HepG2 (cell line): ENCODE results near the gene ATP13A1. TPM values are rescaled to one million over a fixed set of nuclear protein-coding genes. Genes with fewer than 3 reads are reported as not detected.

Source experiments
- CREM ChIP-seq, 2 experiments: sonication (generic) in 1 of 2; formaldehyde crosslinking in 1 of 2; IDR thresholded peaks; 2 replicates each; pipeline versions ENCODE4 v1.4.0 to v1.6.1; 2016 to 2020; ENCODE audit warnings: antibody characterized with exemption in 1 of 2, mild to moderate bottlenecking in 1 of 2, missing genetic modification reagents in 1 of 2
- HNF4A ChIP-seq: sonication (generic); formaldehyde crosslinking; IDR thresholded peaks from 2 replicates; pipeline ENCODE4 v1.4.0; 2020; ENCODE audit warnings: missing genetic modification reagents
- MED1 ChIP-seq: sonication (generic); formaldehyde crosslinking; IDR thresholded peaks from 2 replicates; pipeline ENCODE4 v1.4.0; 2020; ENCODE audit warnings: missing genetic modification reagents
- POLR2A ChIP-seq, 2 experiments: IDR thresholded peaks; 2 replicates each; pipeline ENCODE4 v1.6.1; 2011; ENCODE audit warnings: low read depth in 2 of 2, low read length in 2 of 2, mild to moderate bottlenecking in 1 of 2, moderate library complexity in 1 of 2; ENCODE audit not compliant: insufficient read depth in 1 of 2
- RBM39 ChIP-seq: fragments of 200-400 bp; formaldehyde crosslinking; IDR thresholded peaks from one replicate; pipeline ENCODE4 v1.6.1; 2018; ENCODE audit warnings: antibody characterized with exemption, mild to moderate bottlenecking, low read depth, low read length; ENCODE audit not compliant: poor library complexity, severe bottlenecking
- ZBTB38 ChIP-seq: sonication (generic); formaldehyde crosslinking; IDR thresholded peaks from 2 replicates; pipeline ENCODE4 v1.5.1; 2020; ENCODE audit warnings: mild to moderate bottlenecking, missing genetic modification reagents
- ZFP90 ChIP-seq: sonication (generic); formaldehyde crosslinking; IDR thresholded peaks from 2 replicates; pipeline ENCODE4 v1.8.0; 2022; ENCODE audit warnings: missing genetic modification reagents, mild to moderate bottlenecking, inconsistent platforms, borderline replicate concordance
- polyA plus RNA-seq, 8 experiments: library from polyadenylated mRNA; depleted of rRNA in 3 of 8; stranded (reverse) in 7 of 8; unstranded in 1 of 8; fragments of >200 nt; fragmentation: Illumina TruSeq in 4 of 8; extraction: Trizol in 4 of 8; gene quantifications; 2 replicates each; pipeline versions ENCODE4 v1.2.1 to v1.2.3, GENCODE V29; 2011 to 2016; ENCODE audit warnings: low read depth in 4 of 8, missing spikeins in 1 of 8, mixed read lengths in 1 of 8; ENCODE audit not compliant: insufficient read depth in 1 of 8
- total RNA-seq, 5 experiments: library from RNA; depleted of rRNA; stranded (reverse); fragments of >200 nt; fragmentation: Illumina TruSeq; extraction: Trizol; gene quantifications; 2 replicates each; pipeline ENCODE4 v1.2.3, GENCODE V29; 2016; ENCODE audit warnings: low read depth in 1 of 5
- TF ChIP-seq, protein P1 (sequence below): sonication (generic); formaldehyde crosslinking; IDR thresholded peaks from 2 replicates; pipeline ENCODE4 v1.5.0; 2020; ENCODE audit warnings: missing genetic modification reagents, mild to moderate bottlenecking, borderline replicate concordance
- TF ChIP-seq, protein P2 (sequence below): sonication (generic); formaldehyde crosslinking; IDR thresholded peaks from 2 replicates; pipeline ENCODE4 v1.4.0; 2020; ENCODE audit warnings: missing genetic modification reagents, borderline replicate concordance
- TF ChIP-seq, protein P3 (sequence below), 2 experiments: fragments of 450-650 bp in 1 of 2; sonication (generic) in 1 of 2; formaldehyde crosslinking in 1 of 2; IDR thresholded peaks; 2 replicates each; pipeline versions ENCODE4 v1.6.1 to v1.8.0; 2016 to 2022; ENCODE audit warnings: antibody characterized with exemption in 1 of 2, mild to moderate bottlenecking in 1 of 2, missing genetic modification reagents in 1 of 2
- TF ChIP-seq, protein P4 (sequence below): sonication (generic); formaldehyde crosslinking; IDR thresholded peaks from 2 replicates; pipeline ENCODE4 v1.4.0; 2020; ENCODE audit warnings: mild to moderate bottlenecking, missing genetic modification reagents
- TF ChIP-seq, protein P5 (sequence below): IDR thresholded peaks from 2 replicates; pipeline ENCODE4 v1.6.1; 2018; ENCODE audit warnings: missing genetic modification reagents, mild to moderate bottlenecking, missing compliant biosample characterization

Gene ATP13A1
- total and polyA plus RNA-seq, 2 of the 13 experiments (the other 11 are each of a cell fraction or from before 2014, with no cell fraction given) = 23.2 to 41.7 TPM

DNA sequence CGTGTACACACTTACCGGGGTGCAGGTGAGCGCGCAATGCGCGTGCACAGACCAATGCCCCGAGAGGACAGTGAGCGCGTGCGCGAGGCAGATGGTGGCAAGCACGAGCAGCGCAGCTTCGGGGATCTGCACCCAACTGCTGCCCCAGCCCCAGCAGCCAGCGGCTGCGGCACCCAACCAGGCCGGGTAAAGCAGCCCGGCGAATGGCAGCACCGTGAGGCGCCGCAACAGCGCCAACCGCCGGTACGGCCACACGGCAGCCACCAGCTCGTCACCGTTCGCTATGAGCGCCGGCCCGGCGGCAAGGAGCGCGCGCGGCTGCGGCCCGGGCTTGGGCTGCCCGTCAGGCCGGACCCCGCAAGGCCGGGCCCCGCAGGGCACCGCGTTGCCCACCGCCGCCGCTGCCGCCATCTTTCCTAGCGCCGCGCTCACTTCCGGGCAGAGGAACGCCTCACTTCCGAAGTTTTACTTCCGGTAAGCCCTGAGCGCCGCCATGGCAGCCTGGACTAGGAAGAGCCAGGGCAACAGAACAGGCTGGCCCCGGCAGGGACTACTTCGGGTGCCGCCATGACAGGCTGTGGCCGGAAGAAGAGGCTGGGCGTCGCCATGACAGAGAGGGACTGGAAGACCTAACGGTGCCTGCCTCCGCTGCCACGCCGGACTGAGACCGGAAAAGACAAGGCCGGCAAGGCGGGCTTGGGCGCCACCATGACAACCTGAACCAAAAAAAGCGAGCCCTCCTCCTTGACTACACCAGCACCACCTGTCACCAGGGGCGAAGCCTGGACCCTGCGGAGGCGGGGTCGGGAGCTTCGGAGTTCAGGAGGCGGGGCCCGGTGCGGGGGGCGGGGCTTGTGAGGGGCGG, at the start of gene ATP13A1 (continued):
- TF ChIP-seq, protein P1, sequence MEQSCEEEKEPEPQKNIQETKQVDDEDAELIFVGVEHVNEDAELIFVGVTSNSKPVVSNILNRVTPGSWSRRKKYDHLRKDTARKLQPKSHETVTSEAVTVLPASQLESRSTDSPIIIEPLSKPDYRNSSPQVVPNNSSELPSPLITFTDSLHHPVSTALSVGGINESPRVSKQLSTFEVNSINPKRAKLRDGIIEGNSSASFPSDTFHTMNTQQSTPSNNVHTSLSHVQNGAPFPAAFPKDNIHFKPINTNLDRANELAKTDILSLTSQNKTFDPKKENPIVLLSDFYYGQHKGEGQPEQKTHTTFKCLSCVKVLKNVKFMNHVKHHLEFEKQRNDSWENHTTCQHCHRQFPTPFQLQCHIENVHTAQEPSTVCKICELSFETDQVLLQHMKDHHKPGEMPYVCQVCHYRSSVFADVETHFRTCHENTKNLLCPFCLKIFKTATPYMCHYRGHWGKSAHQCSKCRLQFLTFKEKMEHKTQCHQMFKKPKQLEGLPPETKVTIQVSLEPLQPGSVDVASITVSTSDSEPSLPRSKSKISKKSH (CRISPR knock-in tag) = peak; percentile 36; the same call in 1 of the 2 replicates
- TF ChIP-seq, protein P2, sequence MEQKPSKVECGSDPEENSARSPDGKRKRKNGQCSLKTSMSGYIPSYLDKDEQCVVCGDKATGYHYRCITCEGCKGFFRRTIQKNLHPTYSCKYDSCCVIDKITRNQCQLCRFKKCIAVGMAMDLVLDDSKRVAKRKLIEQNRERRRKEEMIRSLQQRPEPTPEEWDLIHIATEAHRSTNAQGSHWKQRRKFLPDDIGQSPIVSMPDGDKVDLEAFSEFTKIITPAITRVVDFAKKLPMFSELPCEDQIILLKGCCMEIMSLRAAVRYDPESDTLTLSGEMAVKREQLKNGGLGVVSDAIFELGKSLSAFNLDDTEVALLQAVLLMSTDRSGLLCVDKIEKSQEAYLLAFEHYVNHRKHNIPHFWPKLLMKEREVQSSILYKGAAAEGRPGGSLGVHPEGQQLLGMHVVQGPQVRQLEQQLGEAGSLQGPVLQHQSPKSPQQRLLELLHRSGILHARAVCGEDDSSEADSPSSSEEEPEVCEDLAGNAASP (CRISPR knock-in tag) = 0 out of 2 replicates have a peak, but pooled peaks have one; percentile 29
- TF ChIP-seq POLR2A (IDR thresholded peaks at IDR 0.05; ENCODE audit: insufficient read depth in 1 of 2, low read depth in 2 of 2, low read length in 2 of 2) (peak; percentile 73 to 84), ZBTB38 (CRISPR knock-in tag) (no peak), RBM39 (peak; percentile 36), HNF4A (CRISPR knock-in tag) (0 out of 2 replicates have a peak, but pooled peaks have one; percentile 21), MED1 (CRISPR knock-in tag) (peak; percentile 67; the same call in 1 of the 2 replicates), CREM (IDR thresholded peaks at IDR 0.05) (peak; percentile 92), CREM (CRISPR knock-in tag; IDR thresholded peaks at IDR 0.05) (no peak), ZFP90 (CRISPR knock-in tag) (0 out of 2 replicates have a peak, but pooled peaks have one; percentile 49)
- TF ChIP-seq, protein P3, sequence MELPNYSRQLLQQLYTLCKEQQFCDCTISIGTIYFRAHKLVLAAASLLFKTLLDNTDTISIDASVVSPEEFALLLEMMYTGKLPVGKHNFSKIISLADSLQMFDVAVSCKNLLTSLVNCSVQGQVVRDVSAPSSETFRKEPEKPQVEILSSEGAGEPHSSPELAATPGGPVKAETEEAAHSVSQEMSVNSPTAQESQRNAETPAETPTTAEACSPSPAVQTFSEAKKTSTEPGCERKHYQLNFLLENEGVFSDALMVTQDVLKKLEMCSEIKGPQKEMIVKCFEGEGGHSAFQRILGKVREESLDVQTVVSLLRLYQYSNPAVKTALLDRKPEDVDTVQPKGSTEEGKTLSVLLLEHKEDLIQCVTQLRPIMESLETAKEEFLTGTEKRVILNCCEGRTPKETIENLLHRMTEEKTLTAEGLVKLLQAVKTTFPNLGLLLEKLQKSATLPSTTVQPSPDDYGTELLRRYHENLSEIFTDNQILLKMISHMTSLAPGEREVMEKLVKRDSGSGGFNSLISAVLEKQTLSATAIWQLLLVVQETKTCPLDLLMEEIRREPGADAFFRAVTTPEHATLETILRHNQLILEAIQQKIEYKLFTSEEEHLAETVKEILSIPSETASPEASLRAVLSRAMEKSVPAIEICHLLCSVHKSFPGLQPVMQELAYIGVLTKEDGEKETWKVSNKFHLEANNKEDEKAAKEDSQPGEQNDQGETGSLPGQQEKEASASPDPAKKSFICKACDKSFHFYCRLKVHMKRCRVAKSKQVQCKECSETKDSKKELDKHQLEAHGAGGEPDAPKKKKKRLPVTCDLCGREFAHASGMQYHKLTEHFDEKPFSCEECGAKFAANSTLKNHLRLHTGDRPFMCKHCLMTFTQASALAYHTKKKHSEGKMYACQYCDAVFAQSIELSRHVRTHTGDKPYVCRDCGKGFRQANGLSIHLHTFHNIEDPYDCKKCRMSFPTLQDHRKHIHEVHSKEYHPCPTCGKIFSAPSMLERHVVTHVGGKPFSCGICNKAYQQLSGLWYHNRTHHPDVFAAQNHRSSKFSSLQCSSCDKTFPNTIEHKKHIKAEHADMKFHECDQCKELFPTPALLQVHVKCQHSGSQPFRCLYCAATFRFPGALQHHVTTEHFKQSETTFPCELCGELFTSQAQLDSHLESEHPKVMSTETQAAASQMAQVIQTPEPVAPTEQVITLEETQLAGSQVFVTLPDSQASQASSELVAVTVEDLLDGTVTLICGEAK (IDR thresholded peaks at IDR 0.05) = peak; percentile 43; the same call in 1 of the 2 replicates
- TF ChIP-seq, protein P3 (CRISPR knock-in tag; IDR thresholded peaks at IDR 0.05) = no peak; the same call in 1 of the 2 replicates
- TF ChIP-seq, protein P4, sequence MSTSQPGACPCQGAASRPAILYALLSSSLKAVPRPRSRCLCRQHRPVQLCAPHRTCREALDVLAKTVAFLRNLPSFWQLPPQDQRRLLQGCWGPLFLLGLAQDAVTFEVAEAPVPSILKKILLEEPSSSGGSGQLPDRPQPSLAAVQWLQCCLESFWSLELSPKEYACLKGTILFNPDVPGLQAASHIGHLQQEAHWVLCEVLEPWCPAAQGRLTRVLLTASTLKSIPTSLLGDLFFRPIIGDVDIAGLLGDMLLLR (CRISPR knock-in tag) = peak; percentile 21; the same call in 1 of the 2 replicates
- TF ChIP-seq, protein P5, sequence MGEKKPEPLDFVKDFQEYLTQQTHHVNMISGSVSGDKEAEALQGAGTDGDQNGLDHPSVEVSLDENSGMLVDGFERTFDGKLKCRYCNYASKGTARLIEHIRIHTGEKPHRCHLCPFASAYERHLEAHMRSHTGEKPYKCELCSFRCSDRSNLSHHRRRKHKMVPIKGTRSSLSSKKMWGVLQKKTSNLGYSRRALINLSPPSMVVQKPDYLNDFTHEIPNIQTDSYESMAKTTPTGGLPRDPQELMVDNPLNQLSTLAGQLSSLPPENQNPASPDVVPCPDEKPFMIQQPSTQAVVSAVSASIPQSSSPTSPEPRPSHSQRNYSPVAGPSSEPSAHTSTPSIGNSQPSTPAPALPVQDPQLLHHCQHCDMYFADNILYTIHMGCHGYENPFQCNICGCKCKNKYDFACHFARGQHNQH = 0 out of 2 replicates have a peak, but pooled peaks have one; percentile 36
